D341Med (cell line): ENCODE measurements around the gene AP1M2.

ENCODE experiments used
- DNase-seq: peaks from one replicate; pipeline ENCODE4 v3.0.0; 2012; ENCODE audit warnings: low spot score

Gene AP1M2

DNA sequence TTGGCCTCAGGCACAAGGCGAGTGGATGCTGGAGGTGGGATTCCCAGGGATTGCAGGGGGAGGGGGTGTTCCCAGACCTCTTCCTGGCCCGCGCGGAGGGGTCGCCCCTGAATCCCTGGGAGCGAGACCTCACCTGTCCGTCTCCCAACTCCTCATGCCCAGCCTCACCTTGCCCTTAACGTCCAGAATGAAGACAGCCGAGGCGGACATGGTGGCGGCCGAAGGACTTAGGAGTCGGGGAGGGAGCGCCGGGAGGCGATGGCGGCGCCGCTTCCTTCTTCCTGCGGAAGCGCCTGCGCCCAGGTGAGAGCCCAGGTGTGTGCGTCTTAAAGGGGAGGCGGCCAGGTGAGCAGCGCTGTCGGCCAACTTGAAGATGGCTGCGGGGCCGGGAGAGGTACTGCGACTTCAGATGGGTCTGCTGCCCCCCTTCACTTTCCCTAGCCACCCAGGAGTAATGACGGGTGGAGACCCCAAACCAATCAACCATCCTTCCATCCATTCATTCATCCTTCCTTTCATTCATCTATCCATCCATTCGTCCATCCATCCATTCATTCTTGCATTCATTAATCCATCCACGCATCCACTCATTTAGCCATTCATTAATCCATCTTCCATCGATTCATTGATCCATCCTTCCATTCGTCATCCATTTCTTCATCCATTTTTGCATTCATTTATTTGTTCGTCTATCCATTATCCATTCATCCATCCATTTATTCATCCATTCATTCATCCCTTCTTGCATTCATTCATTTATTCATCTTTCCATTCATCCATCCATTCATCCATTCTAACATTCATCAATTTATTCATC lies at the start of gene AP1M2:
Gene AP1M2, minus strand, starts transcription at position 291 of the 817 bp plus-strand sequence. Its CDS starts 81 bp downstream, at position 210.
- no peak for DNase-seq

DNA sequence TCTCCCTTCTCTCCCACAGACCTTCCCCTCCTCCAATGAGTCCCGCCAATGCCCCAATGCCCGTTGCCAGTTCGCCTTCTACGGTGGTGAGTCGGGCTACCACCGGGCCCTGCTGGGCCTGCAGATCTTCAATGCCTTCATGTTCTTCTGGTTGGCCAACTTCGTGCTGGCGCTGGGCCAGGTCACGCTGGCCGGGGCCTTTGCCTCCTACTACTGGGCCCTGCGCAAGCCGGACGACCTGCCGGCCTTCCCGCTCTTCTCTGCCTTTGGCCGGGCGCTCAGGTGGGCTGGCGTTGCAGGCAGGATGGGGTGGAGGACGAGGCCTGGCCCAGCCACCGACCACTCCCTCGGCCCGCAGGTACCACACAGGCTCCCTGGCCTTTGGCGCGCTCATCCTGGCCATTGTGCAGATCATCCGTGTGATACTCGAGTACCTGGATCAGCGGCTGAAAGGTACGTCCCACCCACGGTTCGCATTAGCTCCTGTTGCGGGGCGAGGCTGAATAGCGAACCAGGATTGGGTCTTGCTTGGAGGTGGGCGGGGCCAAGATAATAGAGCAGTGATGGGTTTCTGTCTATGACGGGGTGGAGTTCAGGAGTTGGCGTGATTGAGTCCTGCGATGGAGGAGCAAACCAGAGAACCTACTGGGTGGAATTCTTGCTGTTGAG lies 49.3 kb upstream of the AP1M2 start:
- DNase-seq: no peak

GRCh38 chr19:10634963-10635362 lies 47.9 kb upstream of the AP1M2 start:
- DNase-seq: no peak

DNA sequence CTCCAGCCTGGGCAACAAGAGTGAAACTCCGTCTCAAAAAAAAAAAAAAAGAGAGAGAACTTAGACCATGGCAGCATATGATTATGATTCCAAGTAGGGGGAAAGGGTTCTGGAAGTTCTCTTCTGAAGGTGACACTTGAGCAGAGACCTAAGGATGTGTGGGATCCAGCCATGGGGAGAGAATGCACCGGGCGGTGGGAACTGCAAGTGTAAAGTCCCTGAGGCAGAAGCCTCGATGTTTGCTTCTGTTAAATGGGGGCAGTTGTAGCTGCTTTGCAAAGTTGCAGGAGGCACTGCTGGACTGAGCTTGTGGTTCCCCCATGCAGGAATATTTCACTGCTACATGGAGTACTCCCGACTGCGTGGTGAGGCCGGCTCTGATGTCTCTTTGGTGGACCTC lies 47.3 kb upstream of the AP1M2 start:
- DNase-seq: no peak

DNA sequence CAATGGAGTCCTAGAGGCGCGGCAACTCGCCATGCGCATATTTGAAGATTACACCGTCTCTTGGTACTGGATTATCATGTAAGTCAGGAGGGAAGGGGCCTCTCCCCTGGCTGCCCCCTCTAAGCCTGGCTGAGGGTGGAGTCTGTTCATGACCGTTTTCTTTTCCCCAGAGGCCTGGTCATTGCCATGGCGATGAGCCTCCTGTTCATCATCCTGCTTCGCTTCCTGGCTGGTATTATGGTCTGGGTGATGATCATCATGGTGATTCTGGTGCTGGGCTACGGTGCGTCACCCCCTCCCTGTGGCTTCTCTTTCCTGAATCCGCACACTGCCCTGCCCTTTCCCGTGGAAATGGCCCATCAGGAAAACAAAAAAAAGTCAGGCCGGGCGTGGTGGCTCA lies 44.8 kb upstream of the AP1M2 start:
- DNase-seq: no peak

DNA sequence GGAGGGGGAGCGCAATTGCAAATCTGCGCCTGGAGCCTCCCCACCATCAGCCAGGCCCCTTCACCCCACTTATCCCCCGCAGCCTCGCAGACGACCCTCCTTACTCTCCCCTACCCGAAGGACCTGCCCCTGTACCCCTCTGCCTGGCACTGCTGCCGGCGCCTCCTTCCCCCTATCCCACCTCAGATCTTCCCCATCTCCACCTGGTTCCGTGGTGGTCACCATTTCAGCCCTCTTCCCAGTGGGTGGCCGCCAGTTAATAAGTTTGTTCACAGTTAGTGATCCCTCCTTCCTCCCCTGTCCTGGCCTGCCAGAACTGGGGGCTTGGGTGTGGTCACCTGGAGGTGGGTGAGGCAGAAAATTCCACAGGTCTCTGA lies 38.6 kb upstream of the AP1M2 start:
- no peak for DNase-seq

DNA sequence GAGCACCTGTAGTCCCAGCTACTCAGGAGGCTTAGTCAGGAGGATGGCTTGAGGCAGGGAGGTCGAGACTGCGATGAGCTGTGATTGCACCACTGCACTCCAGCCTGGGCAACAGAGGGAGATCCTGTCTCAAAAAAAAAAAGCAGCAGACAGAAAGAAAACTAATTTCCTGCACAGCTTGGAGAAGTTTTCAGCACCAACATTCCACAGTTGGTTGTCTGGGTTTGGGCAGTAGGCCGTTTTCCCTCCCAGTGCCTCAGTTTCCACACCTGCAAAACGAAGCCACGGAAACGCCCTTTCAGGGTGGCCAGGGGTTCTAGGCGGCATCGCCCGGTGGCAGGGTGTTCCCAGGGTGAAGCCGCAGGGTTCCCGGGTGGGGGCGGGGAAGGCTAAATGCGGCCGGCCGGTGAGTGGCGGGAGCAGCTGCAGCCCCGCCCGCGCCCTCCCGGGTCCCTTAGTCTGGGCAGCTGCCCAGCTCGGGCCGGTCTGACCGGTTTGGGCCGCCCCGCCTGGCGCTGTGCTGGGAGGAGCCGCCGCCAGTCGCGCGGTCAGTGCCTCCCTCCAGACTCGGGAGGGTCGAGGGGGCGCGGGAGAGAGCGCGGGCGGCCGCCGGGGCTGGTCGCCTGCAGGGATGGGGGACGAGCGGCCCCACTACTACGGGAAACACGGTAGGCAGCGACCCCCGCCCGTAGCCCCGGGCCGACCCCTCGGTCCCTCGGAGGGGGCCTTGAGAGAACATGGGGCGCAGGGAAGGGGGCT lies 38.1 kb upstream of the AP1M2 start, which contains the start of gene SLC44A2:
Gene SLC44A2, plus strand, starts transcription at position 551 of the 759 bp plus-strand sequence. Its CDS starts 81 bp downstream, at position 632.
- no peak for DNase-seq

GRCh38 chr19:10624585-10624984 lies 37.5 kb upstream of the AP1M2 start:
- no peak for DNase-seq

- DNase-seq: no peak
These were observed 34.9 kb upstream of the AP1M2 start for GRCh38 chr19:10621966-10622365.

DNA sequence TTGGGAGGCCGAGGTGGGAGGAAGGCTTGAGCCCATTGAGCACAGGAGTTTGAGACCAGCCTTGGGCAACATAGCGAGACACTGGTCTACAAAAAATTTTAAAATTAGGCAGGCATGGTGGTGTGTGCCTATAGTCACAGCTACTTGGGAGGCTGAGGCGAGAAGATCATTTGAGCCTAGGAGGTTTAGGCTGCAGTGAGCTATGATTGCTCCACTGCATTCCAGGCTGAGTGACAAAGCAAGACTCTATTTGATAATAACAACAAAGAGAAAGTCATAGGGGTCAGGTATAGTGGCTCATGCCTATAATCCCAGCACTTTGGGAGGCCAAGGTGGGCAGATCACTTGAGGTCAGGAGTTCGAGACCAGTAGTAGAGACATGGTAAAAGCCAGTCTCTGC lies 33.7 kb upstream of the AP1M2 start:
- DNase-seq: no peak

- no peak for DNase-seq
These were observed 31.7 kb upstream of the AP1M2 start for GRCh38 chr19:10618846-10619245.

DNA sequence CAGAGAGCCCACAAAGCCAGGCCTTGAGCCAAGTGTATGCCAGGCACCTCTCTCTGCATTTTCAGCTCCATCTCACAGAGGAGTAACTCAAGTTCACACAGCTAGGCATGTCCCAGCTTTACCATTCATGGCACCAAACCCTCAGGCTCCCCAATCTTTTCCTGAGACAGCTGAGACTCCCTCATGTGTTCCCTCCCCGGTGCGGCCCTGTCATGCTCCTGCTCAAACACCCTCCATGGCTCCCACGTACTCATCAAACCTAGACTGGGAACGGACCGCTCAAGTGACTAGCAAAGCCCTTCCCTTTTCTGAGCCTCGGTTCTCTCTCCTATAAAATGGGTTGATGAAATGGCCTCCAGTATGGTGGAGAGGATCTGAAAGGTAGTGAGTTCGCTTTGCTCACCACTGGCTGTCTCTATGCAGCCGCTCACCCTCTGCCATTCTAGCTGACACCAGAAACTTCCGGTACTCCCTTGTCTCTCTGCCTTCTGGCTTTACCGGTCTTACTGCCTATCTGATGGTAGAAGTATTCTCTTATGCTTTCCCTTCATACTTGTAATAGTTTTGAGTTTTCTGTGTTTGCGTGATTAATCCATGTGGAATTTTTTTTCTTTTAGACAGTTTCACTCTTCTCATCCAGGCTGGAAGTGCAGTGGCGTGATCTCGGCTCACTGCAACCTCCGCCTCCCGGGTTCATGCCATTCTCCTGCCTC lies 30.5 kb upstream of the AP1M2 start:
- no peak for DNase-seq

DNA sequence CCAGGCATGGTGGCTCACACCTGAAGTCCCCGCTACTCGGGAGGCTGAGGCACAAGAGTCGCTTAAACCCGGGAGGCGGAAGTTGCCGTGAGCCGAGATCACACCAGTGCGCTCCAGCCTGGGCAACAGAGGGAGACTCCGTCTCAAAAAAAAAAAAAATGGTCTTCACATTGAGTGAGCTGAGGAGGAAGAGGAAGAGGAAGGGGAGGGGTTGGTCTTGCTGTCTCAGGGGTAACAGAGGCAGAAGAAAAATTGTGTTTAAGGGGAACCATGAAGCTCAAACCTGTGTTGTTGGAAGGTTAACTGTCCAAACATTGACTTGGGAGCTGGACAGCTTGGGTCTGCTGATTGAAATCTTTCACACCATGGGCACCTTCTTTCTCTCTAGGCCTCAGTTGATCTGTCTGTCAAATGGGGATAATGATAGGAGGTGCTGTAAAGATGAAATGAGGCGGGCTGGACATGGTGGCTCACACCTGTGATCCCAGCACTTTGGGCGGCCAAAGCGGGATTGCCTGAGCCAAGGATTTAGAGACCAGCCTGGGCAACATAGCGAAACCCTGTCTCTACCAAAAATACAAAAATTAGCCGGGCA lies 28.4 kb upstream of the AP1M2 start:
- DNase-seq: no peak

DNA sequence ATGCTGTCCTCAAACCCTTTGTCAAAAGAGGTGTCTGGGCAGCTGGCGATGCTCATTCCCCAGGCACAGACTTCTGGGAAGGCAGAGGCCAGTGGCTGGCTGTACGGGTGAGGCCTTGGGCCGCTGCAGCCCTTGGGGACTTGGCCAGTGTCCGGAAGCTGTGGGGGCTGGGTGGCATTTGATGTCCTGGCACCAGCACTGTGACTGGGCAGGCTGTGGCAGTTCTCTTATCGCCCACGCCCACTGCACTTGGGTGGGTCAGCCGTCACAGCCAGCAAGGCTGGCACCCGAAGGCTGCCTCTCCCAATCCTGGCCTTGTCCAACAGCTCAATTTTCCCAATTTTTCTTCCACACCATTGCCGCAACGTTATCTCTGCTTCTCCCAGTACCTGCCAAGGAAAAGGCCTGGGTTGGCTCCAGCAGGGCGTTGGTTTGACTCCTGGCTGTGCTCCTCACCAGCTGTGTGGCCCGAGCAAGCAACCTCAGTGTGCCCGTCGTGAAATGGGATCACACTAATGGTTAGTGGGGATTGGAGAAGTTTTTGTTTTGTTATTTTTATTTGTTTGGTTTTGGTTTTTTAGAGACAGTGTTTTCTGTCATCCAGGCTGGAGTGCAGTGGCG lies 25.5 kb upstream of the AP1M2 start:
- no peak for DNase-seq

DNA sequence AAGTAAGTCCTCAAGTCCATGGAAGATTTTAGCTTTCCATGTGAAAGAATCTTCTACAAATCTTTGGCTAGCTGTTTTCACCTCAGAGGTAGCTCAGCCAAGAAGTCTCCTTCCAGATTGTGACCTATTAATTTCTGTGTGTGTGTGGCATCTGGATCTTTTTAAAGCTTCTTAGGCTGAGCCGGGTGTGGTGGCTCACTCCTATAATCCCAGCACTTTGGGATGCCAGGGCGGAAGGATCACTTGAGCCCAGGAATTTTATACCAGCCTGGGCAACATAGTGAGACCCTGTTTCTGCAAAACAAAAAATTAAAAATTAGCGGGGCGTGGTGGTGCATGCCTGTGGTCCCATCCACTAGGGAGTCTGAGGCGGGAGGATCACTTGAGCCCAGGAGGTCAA lies 24.8 kb upstream of the AP1M2 start:
- peak; percentile 72 for DNase-seq

DNA sequence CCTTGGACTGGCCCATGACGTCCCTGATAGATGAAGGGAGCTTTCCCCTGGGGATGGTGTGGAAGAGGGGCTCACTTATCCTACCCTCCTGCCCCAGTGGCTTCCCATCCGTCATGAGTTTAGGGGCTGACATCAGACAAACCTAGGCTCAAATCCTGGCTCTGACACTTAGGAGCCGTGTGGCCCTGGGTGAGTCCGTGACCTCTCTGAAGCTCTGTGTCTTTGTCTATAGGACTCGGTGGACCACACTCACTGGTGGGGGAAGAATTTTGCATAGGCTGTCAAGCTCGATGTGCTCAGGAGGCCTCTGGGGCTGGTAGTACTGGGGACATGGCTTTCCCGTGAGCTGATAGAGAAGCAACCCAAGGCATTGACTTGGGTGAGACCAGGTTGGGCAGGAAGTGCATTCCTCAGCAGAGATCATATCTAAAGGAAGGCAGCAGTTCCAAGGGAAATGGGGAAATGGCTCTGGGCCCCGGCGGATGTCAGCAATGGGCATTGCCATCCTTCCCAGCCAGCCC lies 17.4 kb upstream of the AP1M2 start:
- DNase-seq: no peak

GRCh38 chr19:10603873-10604459 lies 16.9 kb upstream of the AP1M2 start:
- DNase-seq: no peak

DNA sequence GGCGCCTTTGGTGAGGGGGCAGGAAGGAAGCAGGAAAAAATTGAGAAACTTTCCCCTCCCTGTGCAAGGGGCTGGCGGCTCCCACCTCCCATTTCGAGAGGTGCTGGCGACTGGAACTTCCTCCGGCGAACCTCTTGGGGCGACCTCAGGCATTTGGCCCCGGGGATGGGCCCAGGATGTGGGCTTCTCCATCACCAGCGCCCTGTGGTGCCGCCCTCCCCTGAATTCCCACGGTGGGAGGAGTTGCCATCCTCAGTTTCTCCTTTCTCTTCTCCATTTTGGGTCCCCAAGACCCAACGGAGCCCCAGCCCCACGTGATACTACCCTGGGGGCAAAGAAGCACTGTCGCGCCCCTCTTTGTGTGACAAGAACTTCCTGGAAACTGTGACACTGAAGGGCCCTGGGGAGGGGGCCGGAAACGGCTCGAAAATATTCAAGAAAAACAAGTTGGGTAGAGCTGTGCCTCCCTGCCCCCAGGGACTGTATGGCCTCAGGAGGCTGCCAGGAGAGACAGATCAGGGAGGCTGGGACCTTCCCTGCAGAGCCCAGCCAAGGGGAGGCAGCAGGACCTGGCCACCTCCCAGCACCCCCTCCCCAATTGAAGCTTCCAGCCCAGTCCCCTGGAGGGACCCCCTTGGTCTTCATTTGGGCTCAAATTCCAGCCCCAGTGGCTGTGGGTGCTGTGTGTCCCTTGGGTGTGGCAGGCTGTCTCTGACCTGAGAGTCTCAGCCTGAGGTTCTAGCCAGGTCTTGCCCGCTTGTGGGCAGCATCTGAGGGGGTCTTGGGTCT lies 16.2 kb upstream of the AP1M2 start:
- peak; percentile 48 for DNase-seq

- peak; percentile 99 for DNase-seq
These were observed 15.4 kb upstream of the AP1M2 start for GRCh38 chr19:10602330-10603083.
